GM18508 (cell line): ENCODE results near the gene PCBD2.
"Not testable (repeated sequence)": the region's sequence is repeated elsewhere in the genome, so short reads cannot be mapped to it uniquely, and the experiment has no call there.

Experiments used
- ATAC-seq: cut with Tn5 transposase; IDR thresholded peaks from one replicate; pipeline ENCODE4 v1.9.1; 2021; ENCODE audit warnings: moderate number of reproducible peaks; ENCODE audit not compliant: insufficient read depth, unreplicated experiment

The PCBD2 gene

GRCh38 chr5:134997015-134997414 lies 92.1 kb downstream of the PCBD2 start:
- no peak for ATAC-seq

- ATAC-seq = not testable (repeated sequence)
These were observed 93.1 kb downstream of the PCBD2 start for GRCh38 chr5:134998068-134998467.

- no peak for ATAC-seq
These were observed 99.4 kb downstream of the PCBD2 start for GRCh38 chr5:135004376-135004775.

- ATAC-seq = no peak
These were observed 100.1 kb downstream of the PCBD2 start for GRCh38 chr5:135005076-135005475.

- ATAC-seq = no peak
These were observed 102.4 kb downstream of the PCBD2 start for GRCh38 chr5:135007305-135007704.

- ATAC-seq = no peak
These were observed 102.9 kb downstream of the PCBD2 start for GRCh38 chr5:135007749-135008363.

GRCh38 chr5:135008556-135008955 lies 103.6 kb downstream of the PCBD2 start:
- no peak for ATAC-seq

GRCh38 chr5:135008981-135009735 lies 104.2 kb downstream of the PCBD2 start:
- no peak for ATAC-seq

GRCh38 chr5:135009736-135010501 lies 105.0 kb downstream of the PCBD2 start:
- no peak for ATAC-seq

GRCh38 chr5:135010502-135011354 lies 105.8 kb downstream of the PCBD2 start:
- ATAC-seq = no peak

- ATAC-seq = no peak
These were observed 106.6 kb downstream of the PCBD2 start for GRCh38 chr5:135011355-135012032.

- ATAC-seq = no peak
These were observed 107.2 kb downstream of the PCBD2 start for GRCh38 chr5:135012033-135012588.
